AG08395 (cell line): ENCODE measurements around the gene SFMBT2.

ENCODE experiments used
- DNase-seq: peaks from one replicate; pipeline ENCODE4 v3.0.0; 2012; ENCODE audit warnings: mixed read lengths, low spot score

SFMBT2 gene

DNA sequence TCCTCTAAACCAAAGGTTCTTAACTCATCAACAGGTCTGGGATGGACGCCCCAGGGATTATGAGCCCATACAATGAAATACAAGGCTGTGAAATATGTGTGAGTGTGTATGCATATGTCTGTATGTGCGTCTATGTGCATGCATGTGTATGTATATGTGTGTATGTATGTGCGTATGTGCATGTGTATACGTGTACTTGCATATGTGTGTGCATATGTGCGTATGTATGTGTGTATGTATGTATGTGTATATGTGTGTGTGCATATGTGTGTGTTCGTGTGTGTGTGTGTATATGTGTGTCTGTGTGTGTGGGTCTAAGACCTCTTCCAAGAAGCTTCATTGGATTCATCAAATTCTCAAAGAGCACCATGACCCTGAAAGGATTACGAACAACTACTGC, 112.3 kb downstream of the SFMBT2 start:
- DNase-seq = no peak

DNA sequence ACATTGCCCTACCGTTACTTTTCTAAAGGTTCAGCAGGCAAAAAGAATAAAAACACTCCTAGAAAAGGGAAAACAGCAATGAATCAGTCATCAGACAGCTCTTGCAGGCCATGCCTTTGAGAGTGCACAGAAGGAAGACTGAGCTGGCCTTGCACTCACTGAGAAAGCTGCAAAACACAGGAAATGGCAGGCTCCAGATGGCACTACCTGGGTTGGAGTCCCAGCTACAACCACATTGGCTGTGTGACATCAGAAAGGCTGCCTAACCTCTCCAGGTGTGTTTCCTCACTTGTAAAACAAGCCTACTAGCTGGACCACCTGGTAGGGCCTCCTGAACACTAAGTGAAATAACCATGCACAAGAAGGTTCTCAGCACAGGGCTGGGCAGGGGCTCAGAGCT, 113.7 kb downstream of the SFMBT2 start:
- DNase-seq = no peak

DNA sequence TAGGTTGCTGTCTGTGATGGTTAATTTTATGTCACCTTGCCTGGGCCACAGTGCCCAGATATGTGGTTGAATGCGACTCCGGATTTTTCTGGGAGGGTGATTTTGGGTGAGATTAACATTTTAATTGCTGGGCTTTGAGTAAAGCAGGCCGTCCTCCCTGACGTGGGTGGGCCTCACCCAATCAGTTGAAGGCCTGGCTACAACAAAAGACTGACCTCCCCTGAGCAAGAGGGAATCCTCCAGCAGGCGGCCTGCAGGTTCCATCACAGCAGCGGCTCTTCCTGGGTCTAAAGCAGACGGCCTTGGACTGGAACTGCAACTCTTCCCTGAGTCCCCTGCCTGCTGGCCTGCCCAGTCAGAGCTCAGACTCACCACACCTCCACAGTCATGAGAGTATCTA, 114.2 kb downstream of the SFMBT2 start:
- no peak for DNase-seq

DNA sequence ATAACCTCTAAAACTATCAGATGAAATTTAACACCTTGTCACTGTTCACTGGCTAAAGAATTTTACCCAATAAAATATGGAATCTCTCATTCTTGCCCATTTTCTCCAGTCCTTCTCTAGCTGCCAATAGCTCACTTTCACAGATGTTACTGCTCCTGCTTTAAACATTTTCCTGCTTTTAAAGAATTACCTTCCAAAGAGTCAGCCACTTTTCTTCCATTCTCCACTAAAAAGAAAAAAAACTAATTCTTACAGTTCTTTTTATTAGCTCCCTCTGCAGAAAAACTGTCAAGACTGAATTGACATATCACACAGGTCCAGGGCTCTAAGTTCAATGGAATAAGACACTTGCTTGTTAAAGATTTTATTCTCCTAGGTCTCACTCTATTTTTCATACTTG, 114.8 kb downstream of the SFMBT2 start:
- DNase-seq = no peak

DNA sequence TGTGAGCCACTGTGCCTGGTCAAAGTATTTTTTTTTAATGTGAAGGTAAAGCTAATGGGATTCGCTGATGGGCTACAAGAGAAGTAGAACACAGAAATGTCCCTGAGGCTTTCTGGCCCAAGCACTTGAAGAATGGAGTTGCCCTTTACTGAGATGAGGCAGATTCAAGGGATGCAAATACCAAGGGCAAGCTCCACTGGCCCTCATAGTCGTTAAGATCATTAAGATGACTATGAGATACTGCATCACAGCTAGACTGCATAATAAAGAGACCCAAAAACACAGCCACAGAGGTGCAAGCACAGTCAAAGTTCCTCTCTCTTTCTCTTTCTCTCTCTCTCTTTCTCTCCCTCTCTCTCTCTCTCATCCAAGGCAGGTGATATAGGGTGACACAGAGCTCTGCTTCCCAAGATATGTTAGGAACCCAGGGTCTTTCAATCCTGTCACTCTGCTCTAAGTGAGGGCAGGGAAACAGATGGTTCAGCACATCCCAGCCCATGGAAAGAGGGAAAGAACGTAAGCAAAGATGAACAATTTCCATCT, 117.4 kb downstream of the SFMBT2 start:
- no peak for DNase-seq

DNA sequence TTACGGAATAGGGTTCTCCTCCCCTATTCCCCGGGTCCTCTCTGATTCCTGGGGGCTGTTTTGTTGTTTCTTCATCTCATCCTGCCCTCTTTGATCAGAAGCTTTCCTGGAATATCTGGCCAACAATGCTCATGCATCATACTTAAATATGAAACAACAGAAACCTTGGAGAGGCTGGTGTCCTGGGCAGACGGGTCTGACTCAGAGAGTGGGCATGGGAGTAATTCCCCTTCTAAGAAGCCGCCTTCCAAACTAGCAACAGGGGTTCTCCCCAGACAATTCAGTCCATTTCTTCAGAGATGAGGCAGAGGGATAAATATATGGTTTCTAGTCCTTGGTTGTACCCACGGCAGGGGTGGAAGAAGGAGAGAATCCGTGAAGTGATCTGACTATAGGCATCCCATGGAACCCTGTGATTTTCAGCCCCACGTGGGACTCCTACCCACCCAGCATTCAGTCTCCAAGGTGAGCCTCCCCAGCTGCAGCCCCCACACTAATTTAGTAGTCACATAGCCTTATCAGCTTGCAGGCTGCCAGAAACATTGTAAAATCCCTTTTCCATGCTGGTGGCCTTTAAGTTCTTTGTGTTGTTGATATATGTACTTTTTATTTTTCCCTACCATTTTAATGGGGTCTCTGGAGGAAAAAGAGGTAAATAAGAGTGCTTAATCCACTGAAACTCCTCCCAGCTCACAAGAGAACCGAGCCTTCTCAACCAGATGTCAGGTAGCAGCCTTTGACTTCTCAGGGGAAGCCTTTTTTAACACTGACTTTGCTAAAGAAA, 119.2 kb downstream of the SFMBT2 start:
- DNase-seq = no peak

DNA sequence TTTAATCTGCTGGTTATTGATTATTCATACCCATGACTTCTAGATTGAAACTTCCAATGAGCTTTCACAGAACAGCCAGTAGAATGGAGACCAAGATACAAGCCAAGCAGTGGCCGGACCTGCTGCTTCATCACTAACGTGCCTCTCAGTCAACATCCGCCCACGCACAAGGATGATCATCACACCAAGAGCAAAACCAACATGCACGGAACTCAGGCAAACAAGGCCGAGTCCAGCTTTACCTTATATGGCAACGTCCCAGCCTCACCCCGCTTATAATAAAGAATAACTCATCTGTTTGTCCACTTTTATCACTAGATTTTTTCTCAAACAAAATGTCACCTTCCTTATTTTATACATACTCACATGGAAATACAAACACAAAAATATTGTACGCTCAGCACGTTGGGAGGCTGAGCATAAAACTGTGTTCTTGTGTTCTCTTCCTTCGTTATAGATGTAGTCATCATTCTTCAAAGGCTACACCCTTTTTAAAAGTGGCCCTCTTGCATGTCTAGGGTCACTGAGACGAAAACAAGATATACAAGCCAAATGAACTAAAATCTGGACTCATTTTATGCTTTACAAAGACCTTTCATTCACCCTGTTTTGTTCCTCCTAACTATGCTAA, 122.7 kb downstream of the SFMBT2 start:
- no peak for DNase-seq

DNA sequence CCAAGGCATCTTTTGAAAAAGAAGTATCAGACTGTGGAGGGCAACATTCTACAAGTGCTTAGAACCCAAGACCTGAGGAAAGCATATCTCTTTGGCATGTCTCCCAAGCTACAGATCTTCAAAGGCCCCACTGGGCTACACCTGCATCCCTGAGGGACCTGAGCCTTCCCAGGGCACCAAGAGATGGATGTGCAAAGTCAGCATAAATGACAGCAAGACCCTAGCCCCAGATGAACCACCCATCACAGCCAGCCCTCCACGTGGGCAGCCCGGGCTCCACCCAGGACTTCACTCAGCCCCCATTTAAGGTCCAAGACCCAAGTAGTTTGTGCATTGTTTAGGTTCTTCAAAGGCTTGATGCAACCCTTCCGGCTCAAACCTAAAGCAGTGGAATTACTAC, 123.5 kb downstream of the SFMBT2 start:
- DNase-seq = no peak

DNA sequence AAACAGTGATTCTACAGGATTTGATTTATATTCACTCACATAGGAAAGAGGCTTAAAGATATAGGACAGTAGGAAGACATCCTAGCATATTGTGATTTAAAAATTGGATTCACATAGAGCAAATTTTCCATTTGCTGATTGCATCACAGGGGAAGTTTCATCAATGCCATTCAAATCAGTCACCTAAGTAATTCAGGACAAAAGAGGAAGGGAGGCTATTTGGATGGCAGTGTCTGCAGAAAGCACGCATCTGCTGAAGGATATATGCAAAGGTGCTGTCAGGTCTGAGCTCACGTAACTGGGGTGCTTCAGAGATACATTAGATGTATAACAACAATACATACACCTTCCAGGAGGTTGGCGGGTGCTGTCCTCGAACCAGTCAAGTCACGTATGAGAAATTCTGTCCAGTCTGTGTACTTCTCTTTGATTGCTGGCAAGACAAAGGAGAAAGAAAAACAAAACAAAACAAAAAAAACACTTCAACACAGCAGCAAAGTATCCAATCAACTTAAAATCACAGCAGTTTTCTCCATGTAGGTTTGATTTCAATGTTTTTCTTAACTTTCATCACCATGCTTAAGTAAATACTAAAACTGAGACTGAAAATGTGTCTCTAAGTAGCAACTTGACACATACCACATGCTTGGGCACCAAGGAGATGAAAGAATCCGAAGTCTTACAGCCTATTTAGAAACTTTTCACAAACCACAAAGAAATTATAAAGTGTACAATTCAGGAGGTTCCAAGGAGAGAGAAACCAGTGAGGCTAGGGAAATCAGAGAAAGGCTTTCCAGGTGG, 125.1 kb downstream of the SFMBT2 start:
- no peak for DNase-seq

DNA sequence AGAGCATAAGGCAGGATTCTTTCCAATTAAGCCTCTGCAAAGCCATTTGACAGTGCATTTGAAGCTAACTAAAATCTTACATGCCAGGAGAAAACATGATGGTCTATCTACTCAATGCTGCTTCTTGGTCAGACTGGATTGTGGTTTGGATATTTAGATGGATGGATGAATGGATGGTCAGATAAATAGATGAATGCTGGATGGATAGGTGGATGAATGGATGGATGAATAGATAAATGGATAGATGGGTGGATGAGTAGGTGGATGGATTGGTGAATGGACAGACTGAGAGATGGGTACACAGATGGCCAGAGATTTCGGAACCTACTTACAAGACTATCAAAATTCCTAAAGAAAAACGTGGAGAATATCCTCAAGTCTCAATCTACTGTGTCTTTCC, 127.6 kb downstream of the SFMBT2 start:
- DNase-seq = no peak

DNA sequence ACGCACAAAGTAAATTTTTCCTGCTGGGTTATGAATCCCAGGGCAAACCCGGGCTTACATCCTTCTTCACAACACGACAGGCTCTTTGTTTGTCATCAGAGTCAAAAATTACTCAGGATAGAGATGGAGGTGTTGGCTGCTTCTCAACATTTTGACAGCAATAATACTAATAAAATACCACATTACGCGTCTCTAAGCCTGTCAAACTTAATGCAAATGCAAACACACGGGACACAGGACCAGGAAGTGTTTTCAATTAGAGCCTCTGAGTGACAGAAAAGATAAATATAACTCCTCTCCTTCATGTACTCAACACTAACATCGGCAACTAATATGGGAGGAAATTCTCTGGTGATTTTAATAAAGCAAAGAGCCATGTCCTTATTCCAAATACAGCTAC, 128.4 kb downstream of the SFMBT2 start:
- DNase-seq = no peak

DNA sequence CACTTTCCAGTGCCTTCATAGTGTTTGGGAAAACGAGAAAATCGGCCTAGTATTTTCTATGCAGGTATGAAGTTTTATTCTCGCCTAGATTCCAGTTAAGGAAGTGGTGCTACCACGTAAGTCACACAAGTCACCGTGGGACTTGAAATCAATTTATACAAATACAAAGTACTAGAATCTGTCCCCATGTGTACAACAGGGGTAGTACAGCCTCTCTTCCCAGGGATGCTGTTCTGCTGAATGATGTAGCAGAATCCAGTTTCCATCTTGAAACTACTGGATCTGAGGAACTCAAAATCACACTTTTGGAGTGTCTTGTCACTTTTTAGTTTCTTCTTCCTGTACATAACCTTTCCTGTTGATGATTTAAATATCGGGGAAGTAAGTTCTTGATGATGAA, 129.4 kb downstream of the SFMBT2 start:
- DNase-seq = no peak

DNA sequence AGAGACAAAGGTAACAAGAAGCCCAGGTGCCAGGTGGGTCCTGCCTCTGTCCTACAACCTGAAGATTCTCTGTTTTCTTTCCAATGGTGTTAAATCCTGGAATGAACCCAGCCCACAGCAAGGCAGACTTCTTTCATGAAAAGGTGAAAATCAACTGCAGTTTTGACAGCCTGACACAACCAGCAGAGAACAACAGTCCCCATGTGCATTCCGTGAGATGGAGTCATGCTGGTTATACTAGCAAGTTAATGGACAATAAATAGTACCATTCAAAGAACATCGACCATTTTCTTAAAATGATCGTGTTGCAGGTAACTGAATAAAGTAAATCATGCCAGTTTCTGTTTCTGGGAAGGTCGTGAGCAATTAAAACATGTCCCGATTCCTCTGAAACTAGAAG, 131.5 kb downstream of the SFMBT2 start:
- no peak for DNase-seq

DNA sequence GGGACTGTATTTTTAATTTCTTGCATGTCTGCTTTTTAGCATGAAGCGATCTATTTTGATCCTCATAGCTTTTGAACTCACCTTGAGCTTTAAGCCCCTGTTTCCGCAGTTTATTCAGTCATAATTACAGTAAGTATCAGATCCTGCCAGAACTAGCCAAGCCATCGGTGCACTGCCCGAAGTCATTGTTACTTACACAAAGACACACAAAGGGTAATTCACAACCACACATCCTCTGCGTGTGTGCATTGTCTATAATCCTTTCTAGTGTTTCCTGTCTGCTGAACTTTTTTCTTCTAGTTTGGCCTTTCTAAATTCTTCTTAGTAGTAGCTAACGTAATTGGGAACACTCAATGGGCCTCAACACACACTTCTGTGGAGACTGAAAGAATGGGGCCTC, 133.0 kb downstream of the SFMBT2 start:
- no peak for DNase-seq

DNA sequence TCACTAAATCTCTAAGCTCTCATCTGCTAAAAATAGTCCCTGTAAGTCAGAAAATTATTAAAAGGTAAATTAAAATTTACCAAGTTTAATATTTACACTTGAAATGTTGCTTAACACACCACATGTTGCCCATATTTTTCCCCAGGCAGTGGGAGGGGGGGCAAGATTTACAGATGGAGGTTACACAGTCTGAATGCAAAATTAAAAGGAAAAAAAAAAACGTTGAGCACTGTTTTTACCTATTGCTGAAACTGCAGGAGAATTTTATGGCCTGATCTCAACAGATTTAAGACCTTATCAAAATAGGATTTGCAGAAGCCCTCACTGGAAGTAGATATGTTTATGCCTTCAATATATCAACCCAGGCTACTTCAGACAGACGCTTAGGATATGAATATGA, 133.4 kb downstream of the SFMBT2 start:
- DNase-seq = no peak

DNA sequence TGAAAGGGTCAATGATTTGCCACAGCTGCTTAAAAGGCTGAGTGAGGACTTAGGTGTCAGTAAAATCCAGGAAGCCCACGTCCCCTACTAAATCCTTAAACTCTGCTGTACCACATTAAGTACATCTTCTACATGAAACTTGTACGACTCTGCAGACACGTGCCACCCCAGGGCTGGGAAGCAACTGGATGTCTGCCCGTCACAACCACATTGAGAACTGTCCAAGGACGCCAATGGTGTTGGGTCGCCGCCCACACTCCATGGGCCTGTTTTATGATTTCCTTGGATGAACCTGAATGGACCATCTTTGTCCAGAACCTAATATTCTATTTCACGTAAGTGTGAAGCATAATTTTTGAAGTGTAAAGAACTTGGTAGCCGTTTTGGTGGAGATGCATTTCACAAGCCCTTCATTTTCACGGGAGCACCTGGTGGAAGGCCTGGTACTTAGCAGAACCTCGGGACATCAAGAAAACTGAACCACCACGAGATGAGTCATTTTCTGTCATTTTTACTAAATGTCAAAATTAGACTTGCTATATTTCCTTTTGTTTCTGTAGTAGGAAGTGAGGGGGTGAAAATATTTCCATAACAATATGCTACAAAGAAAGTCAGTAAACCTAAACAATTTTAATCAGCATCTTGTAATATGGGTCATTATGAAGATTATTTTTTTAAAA, 134.9 kb downstream of the SFMBT2 start:
- DNase-seq = no peak

DNA sequence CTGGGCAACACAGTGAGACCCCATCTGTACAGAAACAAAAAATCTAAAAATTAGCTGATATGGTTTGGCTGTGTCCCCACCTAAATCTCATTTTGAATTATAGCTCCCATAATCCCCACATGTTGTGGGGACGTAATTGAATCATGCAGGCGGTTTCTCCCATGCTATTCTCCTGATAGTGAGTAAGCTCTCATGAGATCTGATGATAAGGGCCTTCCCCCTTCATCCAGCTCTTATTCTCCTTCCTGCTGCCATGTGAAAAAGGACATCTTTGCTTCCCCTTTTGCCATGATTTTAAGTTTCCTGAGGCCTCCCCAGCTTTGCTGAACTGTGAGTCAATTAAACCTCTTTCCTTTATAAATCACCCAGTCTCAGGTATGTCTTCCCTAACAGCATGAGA, 136.5 kb downstream of the SFMBT2 start:
- no peak for DNase-seq

DNA sequence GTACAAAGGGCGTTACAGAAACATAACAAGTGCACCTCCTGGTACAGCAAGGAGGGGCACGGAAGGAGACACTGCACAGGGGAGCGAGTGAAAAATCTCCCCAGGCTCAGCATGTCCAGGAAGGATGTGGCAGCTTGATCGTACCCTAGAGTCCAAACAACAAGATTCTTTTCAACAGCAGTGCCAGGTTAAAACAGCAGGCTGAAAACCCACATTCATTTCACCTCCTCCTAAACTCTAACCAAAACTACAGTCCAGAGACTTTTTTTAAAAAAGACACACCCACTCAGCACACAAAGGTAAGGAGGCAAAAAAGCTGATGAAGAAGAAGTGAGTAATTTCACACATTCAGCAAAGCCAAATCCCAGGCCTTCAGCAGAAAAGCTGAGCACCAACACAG, 138.8 kb downstream of the SFMBT2 start:
- no peak for DNase-seq

DNA sequence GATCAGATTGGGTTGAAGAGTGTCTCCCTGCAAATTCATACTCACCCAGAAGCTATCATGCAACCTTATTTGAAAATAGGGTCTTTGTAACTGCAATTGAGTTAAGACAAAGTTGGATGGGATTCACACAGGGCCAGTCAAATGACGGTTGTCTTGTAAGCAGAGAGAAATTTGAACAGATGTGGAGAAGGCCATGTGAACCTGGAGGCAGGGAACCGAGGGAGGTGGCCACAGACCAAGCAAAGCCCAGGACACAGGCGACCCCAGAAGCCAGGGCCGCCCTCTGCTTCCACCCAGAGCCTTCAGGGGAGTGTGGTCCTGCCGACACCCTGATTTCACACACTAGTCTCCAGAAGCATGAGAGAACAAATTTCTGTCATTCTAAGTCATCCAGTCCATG, 140.8 kb downstream of the SFMBT2 start:
- no peak for DNase-seq

DNA sequence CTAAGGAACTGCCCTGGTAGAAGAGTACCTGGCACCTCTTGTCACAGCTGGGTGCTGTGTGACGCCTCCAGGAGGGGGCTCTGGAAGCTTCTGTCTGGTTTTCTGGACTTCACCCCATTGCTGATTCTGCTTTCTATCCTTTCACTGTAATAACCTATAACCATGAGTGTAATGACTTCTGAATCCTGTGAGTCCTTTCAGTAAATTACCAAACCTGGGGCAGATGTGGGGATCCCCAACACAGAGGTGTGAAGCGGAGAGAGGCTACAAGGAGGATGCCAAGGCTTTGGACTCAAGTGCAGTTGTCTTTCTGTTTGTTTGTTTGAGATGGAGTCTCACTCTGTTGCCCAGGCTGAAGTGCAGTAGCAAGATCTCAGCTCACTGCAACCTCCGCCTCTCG, 143.7 kb downstream of the SFMBT2 start:
- no peak for DNase-seq

DNA sequence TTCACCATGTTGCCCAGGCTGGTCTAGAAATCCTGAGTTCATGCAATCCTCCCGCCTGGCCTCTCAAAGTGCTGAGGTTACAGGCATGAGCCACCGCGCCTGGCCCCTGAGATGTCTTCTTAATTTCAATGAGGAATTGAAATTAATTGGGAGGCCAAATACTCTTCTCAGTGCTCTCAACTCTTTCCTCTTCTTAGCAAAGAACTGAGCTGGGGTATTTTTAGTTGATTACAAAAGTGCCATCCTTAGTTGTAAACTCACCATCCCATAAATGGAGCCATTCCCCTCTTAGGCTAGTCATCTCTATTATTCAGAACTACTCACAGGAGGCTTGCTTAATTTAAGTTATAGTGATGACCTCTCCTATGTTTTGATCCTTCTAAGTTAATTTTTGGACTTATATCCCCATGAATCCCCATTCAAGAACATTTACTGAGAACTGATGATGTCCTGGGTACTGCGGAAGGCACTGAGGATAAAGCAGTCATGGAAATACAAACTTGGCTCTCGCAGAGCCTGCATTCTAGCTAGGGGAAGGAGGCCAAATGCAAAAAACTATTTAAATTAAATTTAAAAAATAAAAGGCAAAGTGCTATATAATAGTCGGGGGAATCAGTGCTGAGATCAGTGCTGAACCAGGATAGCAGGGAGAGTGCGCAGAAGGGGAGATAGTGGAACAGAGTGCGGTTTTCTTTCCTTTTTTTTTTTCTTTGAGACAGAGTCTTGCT, 145.3 kb downstream of the SFMBT2 start:
- no peak for DNase-seq

DNA sequence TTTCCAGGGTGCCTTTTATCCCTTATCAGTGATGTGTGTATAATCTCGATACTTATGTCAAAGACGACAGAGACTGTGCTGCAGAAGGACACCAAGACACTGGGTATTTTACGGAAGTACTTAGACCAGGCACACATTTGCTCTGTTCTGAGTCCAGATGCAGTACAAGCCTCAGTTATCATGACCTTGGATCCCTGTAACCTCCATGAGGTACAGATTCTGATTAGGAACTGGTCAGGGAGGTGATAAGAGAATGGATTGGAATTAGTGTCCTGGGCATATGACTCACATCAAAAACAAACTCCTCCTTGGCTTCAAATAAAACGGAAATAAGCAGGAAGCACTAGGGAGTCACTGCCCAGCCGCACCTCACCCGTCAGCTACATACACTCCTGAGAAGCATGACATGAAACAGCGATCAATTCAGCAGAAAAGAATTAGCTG, 146.5 kb downstream of the SFMBT2 start:
- no peak for DNase-seq
